CD4-positive, alpha-beta T cell (primary cell): Measurements from ENCODE around the gene NCK2. TPM values are rescaled to one million over a fixed set of nuclear protein-coding genes. Genes with fewer than 3 reads are reported as not detected.
A peak's percentile ranks its signal among the peaks of the same experiment; 100 is the strongest.

Experiments used
- ATAC-seq: fragments of 200-7000 bp; cut with Tn5 transposase; one replicate; pipeline ENCODE4 v1.10.0; 2022; ENCODE audit warnings: mild to moderate bottlenecking; ENCODE audit not compliant: poor library complexity
- CTCF ChIA-PET: fragments of 350-600 bp; sonication (Branson Sonifier 250); formaldehyde crosslinking; loops from one replicate; lab custom pipeline; 2021; ENCODE audit warnings: antibody characterized with exemption, inconsistent platforms; lab: Charles Lee
- POLR2A ChIA-PET: fragments of 350-600 bp; sonication (Branson Sonifier 250); formaldehyde crosslinking; loops from one replicate; lab custom pipeline; 2021; ENCODE audit warnings: antibody characterized with exemption, inconsistent platforms; lab: Charles Lee
- DNase-seq, 14 experiments: peaks; one replicate each; pipeline ENCODE4 v3.0.0-alpha.2; 2013 to 2020; ENCODE audit warnings: mixed read lengths in 2 of 14
- H3K27ac ChIP-seq, 2 donors: one replicate each; pipeline versions ENCODE4 v1.5.1 to v1.7.0; 2013; ENCODE audit warnings: low read length in 2 of 2, low read depth in 1 of 2, mild to moderate bottlenecking in 1 of 2
- H3K27me3 ChIP-seq, 2 experiments: 1 replicate in 1 of 2; 2 replicates in 1 of 2; pipeline versions ENCODE4 v1.6.1 to v1.7.0; 2013; ENCODE audit warnings: low read length in 2 of 2, control low read depth in 1 of 2, mild to moderate bottlenecking in 1 of 2, moderate library complexity in 1 of 2; ENCODE audit not compliant: insufficient read depth in 2 of 2, control insufficient read depth in 1 of 2
- H3K36me3 ChIP-seq: one replicate; pipeline ENCODE4 v1.6.1; 2013; ENCODE audit warnings: low read length, control low read depth; ENCODE audit not compliant: insufficient read depth
- H3K4me1 ChIP-seq: one replicate; pipeline ENCODE4 v1.6.1; 2013; ENCODE audit warnings: low read length, control low read depth; ENCODE audit not compliant: insufficient read depth
- H3K4me3 ChIP-seq: one replicate; pipeline ENCODE4 v1.5.1; 2013; ENCODE audit warnings: mild to moderate bottlenecking, low read length, moderate library complexity
- H3K9me3 ChIP-seq, 2 experiments: 1 replicate in 1 of 2; 2 replicates in 1 of 2; pipeline versions ENCODE4 v1.6.1 to v1.7.0; 2013; ENCODE audit warnings: low read length in 2 of 2, mild to moderate bottlenecking in 2 of 2, control low read depth in 1 of 2, moderate library complexity in 1 of 2; ENCODE audit not compliant: control insufficient read depth in 1 of 2, insufficient read depth in 1 of 2
- H3K27ac Mint-ChIP-seq: one replicate; pipeline ENCODE4 v1.8.0; 2020; ENCODE audit warnings: mixed read lengths
- H3K27me3 Mint-ChIP-seq: one replicate; pipeline ENCODE4 v1.8.0; 2021; ENCODE audit warnings: mixed read lengths
- H3K36me3 Mint-ChIP-seq: one replicate; pipeline ENCODE4 v1.8.0; 2021; ENCODE audit warnings: low read depth, mixed read lengths
- H3K4me1 Mint-ChIP-seq: one replicate; pipeline ENCODE4 v1.8.0; 2021; ENCODE audit warnings: low read depth, mixed read lengths
- H3K4me3 Mint-ChIP-seq: one replicate; pipeline ENCODE4 v1.8.0; 2020; ENCODE audit warnings: mild to moderate bottlenecking, mixed read lengths
- H3K9me3 Mint-ChIP-seq: one replicate; pipeline ENCODE4 v1.8.0; 2020; ENCODE audit warnings: mixed read lengths
- CTCF ChIP-seq: fragments of 200-600 bp; IDR thresholded peaks from one replicate; pipeline ENCODE4 v1.8.0; 2022; ENCODE audit warnings: antibody characterized with exemption, mild to moderate bottlenecking
- intact Hi-C, 2 experiments: fragments of 100-400 bp; cut with DNase I in 1 of 2; cut with micrococcal nuclease in 1 of 2; formaldehyde crosslinking; loops; one replicate each; pipeline versions ENCODE4 v1.15.1 to v1.9.0; 2023 to 2025; cut with DNase I, micrococcal nuclease
- total RNA-seq, 174 experiments: library from RNA in 2 of 174; stranded (reverse) in 2 of 174; gene quantifications; one replicate each; pipeline ENCODE4 v1.2.3 and lab custom pipeline; 2021 to 2026

Gene NCK2
- total RNA-seq, 2 experiments from 2014 or later, result 92.1 to 92.3 TPM

- DNase-seq (peak in 1 of 14 experiments; percentile 13), ATAC-seq (no peak)
- Histone ChIP-seq H3K4me1 (peaks cover 36% of the 10 kb centered on the region), H3K27me3 (no peaks in the 10 kb centered on the region), H3K36me3 (no peaks in the 10 kb centered on the region), H3K9me3 (no peaks in the 10 kb centered on the region), H3K4me3 (no peak overlapping the region), H3K27ac (no peak overlapping the region)
- H3K4me3 Mint-ChIP-seq, result no peak overlapping the region
- no peaks in the 10 kb centered on the region for H3K36me3 Mint-ChIP-seq
- CTCF ChIA-PET, result interaction anchor here (1.1 kb wide), 1 partner anchor 38 kb away, joined by 3 read pairs; no protein-coding TSS in a partner anchor
- no peak for TF ChIP-seq CTCF
- POLR2A ChIA-PET, result no interaction called here
- intact Hi-C loops, result no loop called here
- H3K4me1 Mint-ChIP-seq, result peaks cover 43% of the 10 kb centered on the region
- H3K27ac Mint-ChIP-seq, result peak overlapping the region; percentile 14
- H3K9me3 Mint-ChIP-seq, result no peaks in the 10 kb centered on the region
- H3K27me3 Mint-ChIP-seq, result no peaks in the 10 kb centered on the region
Observed at GRCh38 chr2:105733875-105734274, 10.8 kb upstream of the NCK2 start.

- DNase-seq (no peak), ATAC-seq (no peak)
- H3K4me1 Mint-ChIP-seq, result peaks cover 54% of the 10 kb centered on the region
- ChIA-PET CTCF (no interaction called here), POLR2A (no interaction called here)
- Histone ChIP-seq H3K4me3 (no peak overlapping the region), H3K27ac (no peak overlapping the region), H3K9me3 (no peaks in the 10 kb centered on the region), H3K36me3 (no peaks in the 10 kb centered on the region), H3K27me3 (no peaks in the 10 kb centered on the region), H3K4me1 (peaks cover 47% of the 10 kb centered on the region)
- H3K36me3 Mint-ChIP-seq, result no peaks in the 10 kb centered on the region
- H3K27me3 Mint-ChIP-seq, result no peaks in the 10 kb centered on the region
- no peak overlapping the region for H3K4me3 Mint-ChIP-seq
- TF ChIP-seq CTCF, result no peak
- H3K27ac Mint-ChIP-seq, result no peak overlapping the region
- no peaks in the 10 kb centered on the region for H3K9me3 Mint-ChIP-seq
- intact Hi-C loops, result loop anchor here (5.0 kb wide), 2 partner anchors 73 to 158 kb away; no protein-coding TSS in a partner anchor
Observed at GRCh38 chr2:105734762-105735538, 9.8 kb upstream of the NCK2 start.

- Mint-ChIP-seq H3K27ac (no peak overlapping the region), H3K9me3 (no peaks in the 10 kb centered on the region), H3K36me3 (no peaks in the 10 kb centered on the region), H3K4me3 (no peak overlapping the region), H3K27me3 (no peaks in the 10 kb centered on the region), H3K4me1 (peaks cover 66% of the 10 kb centered on the region)
- ChIA-PET CTCF (no interaction called here), POLR2A (no interaction called here)
- Histone ChIP-seq H3K36me3 (no peaks in the 10 kb centered on the region), H3K27ac (no peak overlapping the region), H3K27me3 (no peaks in the 10 kb centered on the region), H3K4me3 (no peak overlapping the region), H3K4me1 (peaks cover 59% of the 10 kb centered on the region), H3K9me3 (no peaks in the 10 kb centered on the region)
- intact Hi-C loops, result loop anchor here (5.0 kb wide), 2 partner anchors 74 to 159 kb away; no protein-coding TSS in a partner anchor
- no peak for TF ChIP-seq CTCF
- ATAC-seq, result no peak
- DNase-seq, result no peak
Observed at GRCh38 chr2:105736145-105736544, 8.6 kb upstream of the NCK2 start.
